CD4-positive, alpha-beta T cell treated with Interleukin-21 for 1 hour (primary cell): ENCODE data around the gene SLC25A47.
A peak's percentile ranks its signal among the peaks of the same experiment; 100 is the strongest.

Source experiments
- DNase-seq: peaks from one replicate; pipeline ENCODE4 v3.0.0-alpha.2; 2020

The SLC25A47 gene

GRCh38 chr14:100350276-100350926 is 27.3 kb downstream of the SLC25A47 start:
- no peak for DNase-seq

DNA sequence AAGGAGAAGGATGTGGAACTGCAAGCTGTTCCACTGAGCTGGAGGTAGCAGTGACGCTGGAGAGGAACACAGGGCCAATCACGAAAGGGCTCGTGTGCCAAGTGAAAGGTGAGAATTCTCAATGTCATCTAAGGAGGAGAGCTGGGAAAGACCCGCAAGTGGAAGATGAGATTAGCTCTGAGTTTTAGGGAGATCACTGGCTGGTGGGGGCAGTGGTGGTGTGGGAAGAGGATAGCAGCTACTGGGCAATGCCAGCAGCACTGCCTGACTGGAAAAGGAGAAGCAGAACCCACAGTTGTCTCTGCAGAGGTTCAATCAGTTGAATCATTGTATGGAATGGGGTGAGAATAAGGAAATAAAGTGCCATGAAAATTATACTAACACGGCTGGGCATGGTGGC is 27.8 kb downstream of the SLC25A47 start:
- no peak for DNase-seq

GRCh38 chr14:100358396-100358795 is 35.3 kb downstream of the SLC25A47 start:
- no peak for DNase-seq

GRCh38 chr14:100359111-100359510 is 36.0 kb downstream of the SLC25A47 start:
- DNase-seq: no peak

- DNase-seq: no peak
Observed at GRCh38 chr14:100359881-100360280, 36.7 kb downstream of the SLC25A47 start.

DNA sequence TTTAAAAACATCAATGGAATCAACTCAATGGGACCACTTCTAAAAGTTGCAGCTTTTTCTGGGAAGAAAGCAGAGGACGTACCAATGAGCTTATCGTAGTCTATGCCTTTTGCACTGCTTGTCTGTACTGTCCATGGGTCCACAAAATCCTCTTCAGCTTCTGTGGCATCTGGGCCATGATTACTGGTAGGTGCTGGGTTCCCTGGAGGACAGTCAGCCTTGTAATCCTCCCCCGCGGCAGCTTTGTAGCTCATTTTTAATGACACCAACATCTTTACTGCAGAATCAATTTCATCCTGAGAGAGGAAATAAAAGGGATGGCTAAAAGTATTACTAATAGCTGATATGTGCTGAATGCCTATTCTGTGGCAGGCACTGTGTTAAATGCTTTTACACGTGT is 38.5 kb downstream of the SLC25A47 start:
- DNase-seq: no peak

DNA sequence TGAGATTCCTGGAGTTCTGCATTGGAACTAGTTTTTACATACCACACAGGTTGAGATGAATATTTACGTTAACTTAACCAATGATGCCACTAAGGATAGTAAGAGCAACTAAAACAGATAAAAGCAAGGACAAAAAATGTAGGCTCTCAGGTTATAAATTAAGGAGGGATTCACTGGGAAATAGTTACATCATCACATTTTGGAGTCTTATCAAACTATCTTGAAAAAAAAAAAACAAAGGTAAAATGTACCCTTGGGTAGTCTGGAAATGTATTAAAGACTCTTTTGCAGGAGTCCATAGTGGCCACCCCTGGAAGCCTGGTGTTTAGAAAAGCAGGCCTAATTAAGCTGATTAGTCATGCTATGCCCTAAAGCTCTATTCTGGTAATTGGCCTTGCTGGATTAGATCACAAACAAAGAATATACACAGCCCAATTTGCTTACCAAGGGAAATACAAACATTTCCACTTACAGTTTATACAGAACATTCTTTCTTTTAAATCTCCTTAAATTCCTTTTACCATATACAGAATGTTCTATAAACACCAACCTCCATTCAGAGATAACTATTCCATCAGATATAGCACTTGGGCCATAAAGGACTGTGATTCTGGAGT is 39.3 kb downstream of the SLC25A47 start:
- no peak for DNase-seq

DNA sequence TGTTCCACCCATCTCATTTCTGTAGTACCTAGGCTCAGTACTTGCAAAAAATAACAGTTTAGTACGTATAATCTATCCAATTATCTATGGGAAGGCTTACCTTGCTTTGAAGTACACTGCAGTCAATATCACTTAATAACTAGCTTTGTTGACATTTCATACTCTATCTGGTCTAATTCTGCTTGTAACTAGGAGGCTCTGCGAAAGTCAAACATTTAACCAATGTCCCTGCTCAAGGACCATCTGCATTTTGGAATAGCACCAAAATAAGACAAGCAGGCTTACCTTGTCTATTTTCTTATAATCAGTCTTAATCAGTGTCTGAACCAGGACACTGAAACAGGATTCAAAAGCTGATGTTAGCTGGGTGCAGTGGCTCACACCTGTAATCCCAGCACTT is 39.9 kb downstream of the SLC25A47 start:
- no peak for DNase-seq

DNA sequence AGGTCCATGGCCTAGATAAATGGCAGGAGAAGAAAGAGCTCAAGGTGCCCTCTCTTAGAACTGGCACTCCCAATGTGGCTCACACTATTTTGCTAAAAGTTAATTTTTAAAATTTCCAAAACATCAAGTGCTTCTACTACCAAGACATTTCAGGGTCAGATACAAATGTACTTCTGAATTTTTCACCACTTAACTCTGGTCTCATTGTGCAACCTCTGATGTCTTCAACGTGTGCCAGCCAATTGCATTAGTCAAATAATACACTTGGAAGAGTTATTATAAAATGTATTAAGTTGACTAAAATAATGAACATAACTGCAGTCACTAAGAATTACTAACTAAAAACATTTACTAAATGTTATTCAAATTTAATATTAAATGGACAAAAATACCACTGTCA is 41.3 kb downstream of the SLC25A47 start:
- no peak for DNase-seq

GRCh38 chr14:100365741-100366140 is 42.6 kb downstream of the SLC25A47 start:
- DNase-seq: no peak

- no peak for DNase-seq
Observed at GRCh38 chr14:100369019-100369418, 45.9 kb downstream of the SLC25A47 start.

DNA sequence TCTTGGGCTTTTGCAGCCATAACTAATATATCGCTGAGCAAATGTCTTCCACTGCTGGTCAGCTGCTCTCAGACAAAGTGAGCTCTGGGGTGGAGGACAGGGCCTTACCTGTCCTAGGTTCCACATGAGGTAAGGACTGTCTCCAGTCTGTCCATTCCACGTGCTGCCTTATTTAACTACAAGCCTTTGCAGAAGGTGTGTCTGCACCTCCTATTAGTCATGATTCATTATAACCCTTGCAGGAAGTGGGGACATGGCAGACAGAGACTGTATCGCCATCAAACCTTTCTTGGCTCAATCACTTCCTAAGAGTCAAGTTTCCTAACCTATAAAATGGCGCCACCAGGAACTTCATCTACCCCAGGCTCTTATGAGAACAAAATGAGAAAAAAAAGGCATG is 46.9 kb downstream of the SLC25A47 start:
- no peak for DNase-seq

GRCh38 chr14:100371773-100372172 is 48.6 kb downstream of the SLC25A47 start:
- no peak for DNase-seq

DNA sequence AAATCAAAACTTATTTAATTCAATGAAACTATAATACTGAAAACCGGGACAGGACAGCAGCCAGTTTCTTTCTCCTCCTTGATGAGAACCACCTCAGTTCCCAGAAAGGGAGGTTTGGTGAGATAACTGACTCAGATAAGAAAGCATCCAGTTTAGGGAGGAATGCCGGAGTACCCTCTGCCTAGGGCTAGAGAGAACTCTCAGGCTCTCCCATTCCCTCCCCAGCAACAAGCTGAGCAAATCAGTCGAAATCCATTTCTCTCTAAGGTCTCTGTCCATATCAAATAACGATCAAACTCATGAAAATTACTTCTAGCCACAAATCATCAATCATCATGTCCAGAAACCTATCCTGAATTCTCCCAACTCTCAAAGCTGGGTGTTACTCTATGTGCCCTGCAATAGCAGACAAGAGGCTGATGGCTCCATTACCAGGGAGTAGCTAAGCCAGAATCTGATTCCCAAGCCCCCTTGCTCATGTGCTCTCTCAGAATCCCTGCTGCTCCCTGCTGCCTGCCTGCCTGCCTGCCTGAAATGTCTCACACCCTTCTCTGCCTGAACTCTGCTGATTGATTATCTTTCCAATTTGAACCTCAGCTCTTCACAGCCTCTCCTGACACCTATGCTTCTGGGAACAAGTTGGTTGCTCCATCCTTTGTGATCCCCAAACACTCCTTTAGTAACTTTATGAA is 49.4 kb downstream of the SLC25A47 start:
- no peak for DNase-seq

DNA sequence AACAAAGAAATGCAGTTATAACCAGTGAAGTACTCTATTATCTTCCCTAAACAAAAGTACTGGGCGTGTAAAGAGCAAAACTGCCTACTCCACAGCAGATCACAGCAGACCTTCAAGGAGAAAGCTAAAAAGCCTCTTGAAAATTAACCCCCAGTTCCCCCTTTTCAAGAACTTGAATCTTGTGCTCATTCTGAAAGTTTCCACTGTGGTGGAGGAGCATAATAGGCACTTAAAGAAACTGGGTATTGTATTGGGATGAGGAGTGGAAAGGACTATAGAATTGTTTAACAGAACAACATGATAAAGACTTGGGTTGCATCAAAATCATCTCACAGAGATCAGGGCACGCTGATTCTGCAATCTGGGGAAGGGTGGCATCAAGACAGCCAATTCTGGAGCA is 51.1 kb downstream of the SLC25A47 start:
- no peak for DNase-seq

GRCh38 chr14:100374876-100375265 is 51.7 kb downstream of the SLC25A47 start:
- DNase-seq: no peak

GRCh38 chr14:100375266-100375962 is 52.3 kb downstream of the SLC25A47 start:
- peak; percentile 68 for DNase-seq

- DNase-seq: peak; percentile 93
Observed at GRCh38 chr14:100375963-100376735, 53.0 kb downstream of the SLC25A47 start, which contains the start of gene WDR25. TSS of gene WDR25 (plus strand) at chr14:100376485.

GRCh38 chr14:100376751-100377171 is 53.6 kb downstream of the SLC25A47 start:
- no peak for DNase-seq
